OCI-M2 (cell line): ENCODE data around the gene UBAP2.
"Not testable (repeated sequence)": the region's sequence is repeated elsewhere in the genome, so short reads cannot be mapped to it uniquely, and the experiment has no call there.

ENCODE experiments used
- DNase-seq: peaks from one replicate; lab custom pipeline; 2025; ENCODE audit not compliant: unreplicated experiment; lab: John Stamatoyannopoulos, UW

Gene UBAP2

DNA sequence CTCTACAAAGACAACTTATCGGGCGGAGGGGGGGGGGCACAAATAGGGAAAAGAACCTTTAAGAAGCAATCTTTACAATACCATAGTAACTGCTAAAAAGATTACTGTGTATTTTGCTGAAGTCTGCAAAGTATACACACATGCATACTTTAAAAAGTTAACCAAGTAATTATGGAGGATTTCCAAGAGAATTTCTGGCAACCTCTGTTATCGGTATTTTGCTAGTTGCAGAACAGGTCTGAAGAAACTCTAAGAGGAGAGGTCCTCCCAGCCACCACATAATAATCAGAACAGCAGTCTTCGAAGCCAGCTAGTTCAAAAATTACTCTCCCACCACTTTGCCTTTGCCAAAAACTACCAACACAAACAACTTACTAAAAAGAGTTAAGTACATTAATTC lies 56.1 kb downstream of the UBAP2 start:
- no peak for DNase-seq

DNA sequence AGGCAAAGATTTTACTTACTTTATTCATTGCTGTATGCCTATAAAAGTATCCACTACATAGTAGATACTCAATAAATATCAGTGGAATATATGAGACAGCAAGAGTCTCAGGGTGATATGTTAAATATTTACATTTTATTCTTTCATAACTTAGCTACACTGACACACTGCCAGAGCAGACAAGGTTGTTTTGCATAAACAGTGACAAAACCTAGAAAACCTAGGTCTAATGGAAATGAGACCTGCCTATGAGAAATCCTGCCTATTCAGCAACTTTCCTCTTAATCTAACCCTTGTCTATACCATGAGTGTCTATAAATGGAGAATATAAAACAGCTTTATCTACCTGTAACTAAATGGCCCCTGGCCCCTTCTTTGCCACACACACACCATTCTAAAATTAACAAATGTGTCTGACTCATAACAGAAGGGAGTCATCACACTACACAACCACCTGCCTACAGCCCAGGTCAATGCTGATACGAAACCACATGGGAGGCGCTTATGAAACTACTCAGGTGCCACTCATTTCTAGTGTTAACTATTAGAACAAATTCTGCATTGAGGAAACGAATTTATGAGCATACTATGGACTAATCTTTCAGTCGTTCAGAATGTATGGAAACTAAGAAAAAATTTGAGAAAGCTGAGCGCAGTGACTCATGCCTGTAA lies 60.3 kb downstream of the UBAP2 start:
- no peak for DNase-seq

DNA sequence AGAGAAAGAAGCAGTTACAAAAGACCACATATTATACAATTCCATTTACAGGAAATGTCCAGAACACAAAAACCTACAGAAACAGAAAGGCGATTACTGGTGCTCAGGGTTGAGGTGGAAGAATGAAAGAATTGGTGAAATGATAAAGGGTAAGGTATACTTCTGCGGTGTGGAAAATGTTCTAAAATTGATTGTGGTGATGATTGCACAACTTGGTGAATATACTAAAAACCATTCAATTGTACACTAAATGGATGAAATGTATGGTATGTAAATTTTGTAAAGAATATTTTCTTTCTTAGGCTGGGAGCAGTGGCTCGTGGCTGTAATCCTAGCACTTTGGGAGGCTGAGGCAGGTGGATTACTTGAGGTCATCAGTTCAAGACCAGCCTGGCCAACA lies 72.3 kb downstream of the UBAP2 start:
- DNase-seq = no peak

DNA sequence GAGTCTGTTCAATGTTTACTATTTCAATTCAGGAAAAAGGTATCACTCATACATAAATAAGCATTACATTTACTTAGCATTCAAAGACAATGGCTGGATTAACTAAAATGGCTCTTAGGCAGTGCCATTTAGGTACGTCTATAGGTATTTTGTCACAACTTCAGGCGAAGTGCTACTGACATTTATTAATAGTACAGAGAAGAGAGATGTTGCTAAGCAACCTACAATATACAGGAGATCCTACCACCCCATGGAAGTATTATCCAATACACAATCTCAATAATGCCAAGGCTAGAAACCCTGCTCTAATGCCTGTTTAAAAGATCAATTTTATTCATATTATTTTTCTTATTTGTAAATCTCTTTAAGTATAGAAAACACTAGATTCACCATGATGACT lies 76.0 kb downstream of the UBAP2 start:
- DNase-seq = no peak

DNA sequence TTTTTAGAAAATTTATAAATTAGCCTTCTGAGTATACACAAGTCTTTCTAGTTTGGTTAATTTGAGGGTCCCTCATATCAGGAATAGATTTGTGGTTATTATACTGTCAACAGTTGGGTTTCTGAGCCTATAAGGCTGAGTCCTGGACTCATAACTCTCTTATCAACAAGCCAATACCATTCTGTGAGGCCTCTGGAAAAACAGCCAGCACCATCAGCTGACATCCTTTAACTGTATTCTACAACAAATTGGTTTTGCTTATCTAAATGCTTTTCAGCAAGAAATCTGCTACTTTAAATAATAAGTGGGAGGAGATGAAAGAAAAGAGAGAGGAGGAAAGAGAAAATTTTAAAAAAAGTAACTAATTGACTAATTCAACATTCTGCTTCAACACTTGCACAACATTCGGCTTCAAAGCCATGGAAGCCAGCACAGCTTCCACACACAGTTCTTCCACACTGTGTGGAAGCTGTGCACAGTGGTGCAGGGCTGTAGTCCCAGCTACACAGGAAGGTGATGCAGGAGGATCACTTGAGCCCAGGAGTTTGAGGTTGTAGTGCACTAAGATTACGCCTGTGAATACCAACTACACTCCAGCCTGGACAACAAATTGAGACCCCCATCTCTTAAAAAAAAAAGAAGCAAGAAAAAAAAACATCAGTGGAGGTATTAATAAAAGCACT lies 84.5 kb downstream of the UBAP2 start:
- no peak for DNase-seq

DNA sequence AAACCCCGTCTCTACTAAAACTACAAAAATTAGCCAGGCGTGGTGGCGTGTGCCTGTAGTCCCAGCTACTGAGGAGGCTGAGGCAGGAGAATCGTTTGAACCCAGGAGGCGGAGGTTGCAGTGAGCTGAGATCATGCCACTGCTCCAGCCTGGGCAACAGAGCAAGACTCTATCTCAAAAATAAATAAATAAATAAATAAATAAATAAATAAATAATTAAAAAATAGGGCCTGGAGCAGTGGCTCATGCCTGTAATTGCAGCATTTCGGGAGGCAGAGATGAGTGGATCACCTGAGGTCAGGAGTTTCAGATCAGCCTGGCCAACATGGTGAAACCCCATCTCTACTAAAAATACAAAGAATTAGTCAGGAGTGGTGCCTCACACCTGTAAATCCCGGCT lies 86.2 kb downstream of the UBAP2 start:
- DNase-seq = not testable (repeated sequence)

DNA sequence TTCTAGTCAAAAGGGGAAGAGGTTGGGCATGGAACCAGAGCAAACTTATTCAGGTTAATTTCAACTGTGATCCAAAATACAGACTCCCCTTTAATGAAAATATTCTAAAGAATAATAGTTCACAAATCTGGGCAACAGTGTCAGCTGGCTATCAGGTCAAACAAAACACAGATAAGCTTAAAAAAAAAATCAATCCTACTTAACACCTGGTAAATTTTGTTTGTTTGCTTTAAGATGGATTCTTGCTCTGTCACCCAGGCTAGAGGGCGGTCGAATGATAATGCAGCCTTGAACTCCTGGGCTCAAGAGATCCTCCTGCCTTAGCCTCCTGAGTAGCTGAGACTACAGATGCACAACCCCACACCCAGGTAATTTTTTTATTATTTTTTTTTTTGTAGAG lies 89.0 kb downstream of the UBAP2 start:
- DNase-seq = no peak

DNA sequence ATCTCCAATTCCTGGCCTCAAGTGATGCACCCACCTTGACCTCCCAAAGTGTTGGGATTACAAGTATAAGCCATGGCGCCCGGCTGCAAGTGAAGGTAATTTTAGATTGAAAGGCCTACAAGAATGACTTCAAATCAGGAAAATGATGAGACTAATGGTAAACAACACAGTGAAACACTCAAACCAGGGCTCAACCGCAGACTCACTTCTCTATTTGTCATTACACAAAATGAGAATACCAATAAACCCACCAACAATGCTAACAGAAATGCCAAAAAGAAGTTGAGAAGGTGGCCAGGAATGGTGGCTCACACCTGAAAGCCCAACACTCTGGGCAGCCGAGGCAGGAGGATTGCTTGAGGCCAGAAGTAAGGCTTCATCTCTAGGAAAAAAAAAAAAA lies 92.1 kb downstream of the UBAP2 start:
- no peak for DNase-seq

DNA sequence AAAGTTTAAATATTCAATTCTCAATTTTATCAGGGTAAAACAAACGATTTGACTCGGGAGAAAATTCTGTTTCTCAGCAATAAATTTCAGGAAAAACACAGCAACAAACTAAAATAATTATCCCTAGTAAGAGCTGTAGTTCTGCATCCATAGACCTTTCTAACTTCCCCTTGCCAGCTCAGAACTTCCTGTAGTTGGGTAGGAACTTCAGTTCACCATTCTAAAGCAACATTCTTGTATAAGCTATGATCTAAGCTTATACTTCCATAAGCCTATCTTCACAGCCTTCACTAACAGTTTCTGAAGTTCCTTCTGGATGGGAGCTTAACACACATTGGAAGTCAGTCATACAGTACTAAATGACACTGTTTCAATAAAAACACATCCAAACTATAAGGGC lies 96.6 kb downstream of the UBAP2 start:
- no peak for DNase-seq

DNA sequence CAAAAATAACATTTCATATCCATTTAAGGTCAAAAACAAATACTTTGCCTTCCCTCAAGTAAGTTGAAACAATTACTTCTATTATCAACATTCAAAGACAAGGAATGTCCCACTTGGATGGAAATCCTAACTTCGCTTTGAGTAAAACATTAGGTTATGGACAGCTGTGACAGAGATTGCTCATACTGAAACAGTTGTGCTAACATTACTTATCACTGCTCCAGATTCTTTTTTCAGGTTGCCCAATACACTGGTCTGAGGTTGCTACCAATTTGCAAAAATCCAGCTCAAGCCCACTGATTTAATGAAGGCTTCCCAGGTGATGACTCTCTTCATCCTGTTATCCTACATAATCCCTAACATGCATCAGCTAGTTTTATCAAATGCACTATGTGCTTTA lies 98.3 kb downstream of the UBAP2 start:
- DNase-seq = no peak

DNA sequence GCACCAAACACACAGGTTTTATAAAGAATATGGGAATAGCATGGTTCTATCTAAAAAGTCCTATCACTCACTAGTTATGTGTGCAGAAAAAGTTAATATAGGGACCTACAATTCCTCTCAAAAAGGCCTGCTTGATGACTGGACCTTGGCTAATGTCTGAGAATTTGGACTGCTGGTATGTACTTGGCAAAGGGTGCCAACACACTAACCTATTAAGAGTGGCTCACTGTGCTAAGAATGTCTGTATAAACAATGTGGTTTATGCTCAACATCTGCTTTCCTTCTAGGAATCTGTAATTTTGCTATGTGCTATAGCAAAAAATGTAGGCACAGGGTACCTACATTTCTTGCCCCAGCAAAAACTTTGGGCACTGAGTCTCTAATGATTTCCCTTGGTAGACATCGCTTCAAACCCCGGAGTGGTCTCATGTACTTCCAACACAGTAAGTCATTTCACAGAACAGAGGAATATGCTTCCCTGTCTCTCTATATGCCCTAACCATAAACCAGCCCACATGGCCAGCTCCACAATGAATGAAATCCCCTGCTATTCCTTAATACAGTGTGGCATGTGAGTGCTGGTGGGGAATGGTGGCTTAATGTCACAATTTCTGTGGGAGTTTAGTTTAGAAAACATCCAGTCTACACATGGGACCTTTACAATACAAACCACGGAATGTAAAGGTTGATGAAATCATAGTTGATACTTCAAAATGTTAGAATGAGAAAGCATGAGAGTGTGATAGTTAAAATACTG lies 101.7 kb downstream of the UBAP2 start:
- no peak for DNase-seq

DNA sequence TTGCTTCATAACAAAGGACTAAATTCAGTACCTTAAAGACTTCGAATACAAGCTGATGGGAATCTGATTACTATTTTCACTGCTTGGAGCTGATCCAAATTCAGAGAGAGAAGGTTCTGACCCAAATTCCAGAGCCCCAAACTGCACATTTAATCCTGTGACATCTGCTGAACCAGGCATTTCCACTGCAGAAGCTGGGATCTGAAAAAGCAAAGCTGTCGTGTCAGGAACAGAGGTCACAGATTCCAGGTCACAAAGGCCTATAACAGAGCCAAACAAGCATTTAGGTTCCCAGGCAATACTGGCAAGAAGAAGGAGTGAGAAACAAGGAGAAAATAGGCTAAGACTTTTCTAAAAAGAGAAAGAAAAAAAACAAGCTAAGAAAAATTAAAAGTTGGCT lies 105.3 kb downstream of the UBAP2 start:
- no peak for DNase-seq

DNA sequence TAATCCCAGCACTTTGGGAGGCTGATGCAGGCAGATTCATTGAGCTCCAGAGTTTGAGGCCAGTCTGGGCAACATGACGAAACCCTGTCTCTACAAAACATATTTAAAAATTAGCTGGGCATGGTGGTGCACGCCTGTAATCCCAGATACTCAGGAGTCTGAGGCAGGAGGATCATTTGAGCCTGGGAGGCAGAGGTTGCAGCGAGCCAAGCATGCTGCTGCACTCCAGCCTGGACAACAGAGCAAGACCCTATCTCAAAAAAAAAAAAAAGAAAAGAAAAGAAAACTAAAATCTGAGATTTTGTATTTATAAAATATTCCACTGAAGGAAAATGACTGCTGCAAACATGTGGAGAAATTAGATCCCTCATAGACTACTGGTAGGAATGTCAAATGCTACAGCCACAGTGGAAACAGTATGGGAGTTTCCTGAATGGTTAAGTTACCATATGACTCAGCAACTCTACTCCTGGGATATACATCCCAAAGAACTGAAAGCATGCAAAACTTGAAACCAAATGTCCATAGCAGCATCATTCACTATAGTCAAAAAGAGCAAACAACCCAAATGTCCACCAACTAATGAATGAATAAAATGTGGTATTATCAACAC lies 106.1 kb downstream of the UBAP2 start:
- DNase-seq = no peak

DNA sequence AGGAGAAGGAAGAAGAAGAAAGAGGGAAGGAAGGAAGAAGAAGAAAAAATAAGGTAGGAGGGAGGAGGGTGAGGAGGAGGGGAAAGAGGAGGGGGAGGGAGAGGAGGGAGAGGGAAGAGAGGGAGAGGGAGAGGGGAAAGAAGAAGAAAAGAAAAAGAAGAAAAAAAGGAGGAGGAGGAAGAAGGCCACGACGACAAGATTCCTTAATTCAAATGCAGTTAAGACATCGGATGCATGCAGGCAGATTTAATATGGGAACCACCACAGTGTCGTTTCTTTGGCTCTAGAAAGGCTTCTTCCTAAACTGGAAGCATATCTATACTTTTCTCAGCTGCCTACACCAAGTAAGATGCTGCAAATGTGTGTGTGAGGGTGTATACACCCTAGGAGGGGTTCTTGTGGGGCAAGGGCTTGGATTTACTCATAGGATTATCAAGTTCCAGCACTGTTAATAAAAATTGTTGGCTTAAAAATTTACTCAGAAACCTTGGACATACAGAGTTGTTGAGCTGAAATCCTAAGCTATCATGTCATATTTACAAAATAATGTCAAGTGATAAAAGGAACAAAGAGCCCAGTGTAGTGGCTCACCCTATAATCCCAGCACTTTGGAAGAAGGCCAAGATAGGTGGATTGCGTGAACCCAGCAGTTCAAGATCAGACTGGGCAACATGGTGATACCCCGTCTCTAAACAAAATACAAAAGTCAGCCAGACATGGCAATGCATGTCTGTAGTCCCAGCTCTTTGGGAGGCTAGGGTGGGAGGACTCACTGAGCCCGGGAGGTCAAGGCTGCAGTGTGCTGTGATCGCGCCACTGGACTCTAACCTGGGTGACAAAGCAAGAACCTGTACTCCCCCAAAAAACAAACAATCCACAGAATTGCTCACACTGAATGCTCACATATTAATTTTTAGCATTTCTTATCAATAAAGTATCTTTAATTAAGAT lies 108.5 kb downstream of the UBAP2 start:
- DNase-seq = no peak

DNA sequence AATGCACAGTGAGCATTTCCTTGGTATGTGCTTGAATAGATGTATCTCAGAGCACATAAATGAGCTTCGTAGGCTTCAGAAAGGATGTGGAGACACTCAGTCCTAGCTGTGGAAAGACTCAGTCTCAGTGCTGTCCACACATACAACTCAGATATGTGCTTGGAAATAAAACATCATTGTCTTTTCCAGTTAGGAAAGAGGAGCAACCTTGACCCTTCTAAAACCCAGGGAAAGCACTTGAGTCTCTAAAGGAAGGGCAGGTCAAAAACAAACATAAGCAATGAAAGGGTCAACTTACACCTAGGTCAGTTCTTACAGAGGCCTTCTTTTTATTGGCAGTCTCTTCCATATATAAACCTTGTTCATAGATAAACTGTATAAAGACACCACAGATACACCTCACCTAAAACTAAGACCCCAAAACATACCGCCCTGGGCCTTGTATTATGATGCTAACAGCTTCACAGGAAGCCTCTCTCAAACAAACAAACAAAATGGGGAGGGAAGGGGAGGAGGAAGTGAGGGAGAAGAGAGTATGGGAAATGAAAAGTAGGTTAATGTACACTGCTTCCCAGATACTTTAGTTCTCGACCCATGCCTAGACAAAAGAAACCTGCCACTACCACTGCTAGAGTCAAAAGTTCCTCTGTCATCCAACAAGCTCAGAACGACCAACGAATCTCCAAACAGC lies 114.4 kb downstream of the UBAP2 start:
- no peak for DNase-seq

DNA sequence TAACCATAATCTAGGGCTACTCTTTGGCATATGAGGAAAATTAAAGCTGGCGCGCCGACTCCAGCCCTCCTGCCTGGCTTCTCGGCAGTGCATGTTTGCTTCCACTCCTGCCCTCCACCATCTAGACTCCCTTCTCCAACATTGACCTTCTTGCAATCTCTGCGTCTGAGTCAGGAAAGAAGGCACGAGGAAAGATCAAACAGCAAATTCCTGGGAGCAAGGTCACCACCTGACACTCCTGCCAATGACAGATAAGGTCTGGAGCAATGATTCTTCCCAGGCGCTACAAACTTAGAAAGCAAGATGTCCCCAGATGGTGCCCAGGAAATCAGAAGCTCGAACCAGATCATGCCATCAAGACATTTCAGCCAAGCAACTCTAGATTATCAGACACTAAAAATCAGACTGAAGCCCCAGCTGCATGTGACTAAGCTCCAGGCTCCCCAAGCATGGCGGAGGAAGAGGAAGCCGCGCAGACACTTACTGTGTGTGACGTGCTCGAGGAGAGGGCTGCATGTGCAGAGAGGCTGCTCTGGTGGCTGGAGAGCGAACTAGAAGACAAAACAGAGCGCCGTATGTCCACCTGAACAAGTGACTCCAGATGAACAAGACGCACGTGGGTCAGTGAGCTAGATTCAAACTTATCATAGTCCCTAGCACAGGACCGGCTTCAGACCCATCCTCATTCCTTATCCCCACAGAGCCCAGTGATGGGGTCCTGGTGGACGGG lies 116.4 kb downstream of the UBAP2 start:
- DNase-seq = no peak

DNA sequence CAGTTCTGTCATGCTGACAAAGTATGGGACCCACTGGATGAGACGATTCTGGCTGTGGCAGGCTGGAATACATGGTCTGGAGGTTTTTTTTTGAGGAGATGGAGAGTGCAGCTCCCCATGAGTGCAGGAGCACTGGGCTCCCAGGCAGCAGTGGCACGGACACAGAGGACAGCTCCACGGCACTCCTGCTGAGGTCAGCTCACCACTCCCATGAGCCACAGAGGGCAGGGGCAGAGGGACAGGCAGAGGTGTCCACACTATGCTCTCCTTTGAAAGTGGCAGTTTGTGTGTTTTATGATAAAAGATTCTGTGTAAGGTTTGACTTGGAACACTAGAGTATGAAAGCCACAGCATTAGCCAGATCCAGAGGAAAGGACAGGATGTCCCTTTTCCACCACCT lies 117.4 kb downstream of the UBAP2 start:
- DNase-seq = no peak

DNA sequence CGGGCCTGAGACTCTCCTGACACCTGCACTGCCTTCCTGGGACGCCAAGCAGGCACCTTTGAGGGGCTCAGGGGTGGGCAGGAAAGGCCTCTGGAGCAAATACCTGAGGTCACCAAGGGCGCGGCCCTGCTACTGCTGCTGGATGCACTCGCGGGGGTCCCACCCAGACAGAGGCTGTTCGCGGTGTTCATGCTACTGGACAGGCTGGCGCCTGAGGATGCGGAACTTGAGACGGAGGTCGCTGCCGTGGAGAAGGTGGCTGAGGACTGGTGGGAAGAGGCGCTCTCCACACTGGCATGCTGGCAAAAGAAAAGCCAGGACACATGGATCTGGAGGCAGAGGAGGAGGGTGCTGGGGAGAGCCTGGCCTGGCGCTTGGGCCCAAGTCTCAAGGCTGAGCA lies 121.0 kb downstream of the UBAP2 start:
- DNase-seq = no peak

DNA sequence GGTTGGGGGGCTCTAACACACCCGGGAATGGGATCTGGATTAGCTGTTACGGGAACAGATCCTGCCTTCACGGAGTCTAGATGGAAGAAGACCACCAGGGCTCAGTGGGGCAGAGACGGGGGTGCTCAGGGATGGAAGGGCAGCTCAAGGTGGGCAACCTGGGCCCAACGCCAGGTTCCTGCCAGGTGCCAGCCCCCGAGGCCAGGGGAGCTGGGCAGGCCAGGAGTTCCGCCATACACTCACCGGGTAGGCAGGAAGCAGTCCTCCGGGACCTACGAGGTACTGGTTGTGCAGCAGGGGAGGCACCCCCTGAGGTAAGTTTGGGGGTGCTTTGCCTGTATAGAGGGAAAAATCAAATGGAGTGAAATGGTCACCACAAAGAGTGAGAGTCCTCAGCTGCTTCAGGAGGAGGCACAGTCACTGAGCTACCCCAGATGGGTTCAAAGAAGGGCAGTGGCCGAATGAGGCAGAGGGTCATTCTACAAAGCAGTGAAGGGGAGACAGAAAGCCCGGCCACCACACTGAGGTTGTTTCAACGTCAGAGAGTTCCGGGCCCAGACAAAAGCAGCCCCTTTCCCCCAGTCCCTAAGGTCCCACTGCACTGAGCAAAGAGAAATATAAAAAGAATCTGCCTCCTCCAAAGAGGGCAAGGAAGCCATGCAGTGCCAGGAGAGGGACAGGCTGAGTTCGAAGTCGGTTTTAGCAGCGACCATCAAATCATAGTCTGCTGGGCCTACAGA lies 121.8 kb downstream of the UBAP2 start:
- no peak for DNase-seq
